H1 (cell line): ENCODE data around the gene ZCCHC18. TPM values are rescaled to one million over a fixed set of nuclear protein-coding genes. Genes with fewer than 3 reads are reported as not detected.

Experiments used
- CTCF ChIA-PET: fragments of 300-600 bp; sonication (Branson Sonifier 250); formaldehyde crosslinking; loops from one replicate; lab custom pipeline; 2021; ENCODE audit not compliant: partially characterized antibody; lab: Charles Lee
- POLR2A ChIA-PET: fragments of 300-600 bp; sonication (Branson Sonifier 250); formaldehyde crosslinking; loops from one replicate; lab custom pipeline; 2021; ENCODE audit warnings: inconsistent platforms; ENCODE audit not compliant: partially characterized antibody; lab: Charles Lee
- DNase-seq, 2 experiments: peaks; one replicate each; pipeline versions ENCODE4 v3.0.0 to v3.0.0-alpha.2; 2010 to 2022; ENCODE audit warnings: low spot score in 2 of 2, low read depth in 1 of 2, mixed read lengths in 1 of 2
- FAIRE-seq: peaks from 2 replicates; lab custom pipeline; 2011; peaks lifted over from hg19 to GRCh38; lab: Jason Lieb, UNC
- H2AFZ ChIP-seq: 2 replicates; pipeline ENCODE4 v1.8.1; 2012; ENCODE audit warnings: low read length, inconsistent platforms
- H2AK5ac ChIP-seq: 2 replicates; pipeline ENCODE4 v1.6.1; 2013; ENCODE audit warnings: low read depth, low read length
- H2BK120ac ChIP-seq: replicated peaks from 2 replicates; pipeline ENCODE3; 2013; ENCODE audit warnings: low read depth, low read length, inconsistent platforms
- H2BK12ac ChIP-seq: 2 replicates; pipeline ENCODE4 v1.6.1; 2013; ENCODE audit warnings: low read depth, low read length
- H2BK15ac ChIP-seq: 2 replicates; pipeline ENCODE4 v1.6.1; 2013; ENCODE audit warnings: low read length
- H2BK20ac ChIP-seq: 2 replicates; pipeline ENCODE4 v1.6.1; 2013; ENCODE audit warnings: low read length
- H2BK5ac ChIP-seq: 2 replicates; pipeline ENCODE4 v1.6.1; 2013; ENCODE audit warnings: low read depth, low read length
- H3K14ac ChIP-seq: 2 replicates; pipeline ENCODE4 v1.6.1; 2013; ENCODE audit warnings: inconsistent platforms; ENCODE audit not compliant: insufficient read length
- H3K18ac ChIP-seq: 2 replicates; pipeline ENCODE4 v1.6.1; 2013; ENCODE audit warnings: low read length; ENCODE audit errors: extremely low read depth
- H3K23ac ChIP-seq: 2 replicates; pipeline ENCODE4 v1.6.1; 2013; ENCODE audit warnings: inconsistent platforms; ENCODE audit not compliant: insufficient read length
- H3K23me2 ChIP-seq: 2 replicates; pipeline ENCODE4 v1.6.1; 2013; ENCODE audit warnings: low read depth, low read length
- H3K27ac ChIP-seq: 2 replicates; pipeline ENCODE4 v1.6.1; 2011; ENCODE audit warnings: low read depth, low read length, inconsistent platforms
- H3K27me3 ChIP-seq, 4 experiments: replicated peaks in 1 of 4; 1 replicate in 1 of 4; 2 replicates in 3 of 4; pipeline versions ENCODE4 v1.6.1 to v1.8.1; 2011 to 2013; ENCODE audit warnings: low read length in 3 of 4, mild to moderate bottlenecking in 3 of 4, inconsistent platforms in 2 of 4, mixed read lengths in 2 of 4, moderate library complexity in 1 of 4; ENCODE audit not compliant: control insufficient read depth in 3 of 4, insufficient read depth in 3 of 4; ENCODE audit errors: extremely low read depth in 1 of 4
- H3K36me3 ChIP-seq, 4 experiments: 2 replicates each; pipeline versions ENCODE4 v1.6.1 to v1.8.1; 2011 to 2013; ENCODE audit warnings: mild to moderate bottlenecking in 4 of 4, low read length in 3 of 4, moderate library complexity in 2 of 4, control low read depth in 1 of 4, inconsistent platforms in 1 of 4; ENCODE audit not compliant: insufficient read depth in 4 of 4, control insufficient read depth in 2 of 4
- H3K4ac ChIP-seq: replicated peaks from 2 replicates; pipeline ENCODE3; 2013; ENCODE audit warnings: low read length, low read depth, mixed read lengths, inconsistent platforms; ENCODE audit not compliant: insufficient read length
- H3K4me1 ChIP-seq, 4 experiments: replicated peaks in 1 of 4; 1 replicate in 1 of 4; 2 replicates in 3 of 4; pipeline versions ENCODE4 v1.6.1 to v1.8.1; 2011 to 2013; ENCODE audit warnings: low read length in 3 of 4, inconsistent platforms in 2 of 4, mixed read lengths in 1 of 4; ENCODE audit not compliant: insufficient read depth in 4 of 4, control insufficient read depth in 3 of 4
- H3K4me2 ChIP-seq, 2 experiments: 2 replicates each; pipeline versions ENCODE4 v1.6.1 to v1.8.1; 2011 to 2013; ENCODE audit warnings: low read depth in 2 of 2, low read length in 2 of 2, control low read depth in 1 of 2, inconsistent platforms in 1 of 2, mild to moderate bottlenecking in 1 of 2; ENCODE audit not compliant: insufficient read depth in 1 of 2
- H3K4me3 ChIP-seq, 4 experiments: fragments of 200-600, 300-600 bp in 1 of 4; sonication (generic), shearing (Covaris generic), sonication (Bioruptor Twin) in 1 of 4; 2 replicates each; pipeline versions ENCODE4 v1.5.1 to v1.8.1; 2011 to 2016; ENCODE audit warnings: low read length in 4 of 4, low read depth in 3 of 4, control low read depth in 2 of 4, inconsistent platforms in 2 of 4, mild to moderate bottlenecking in 2 of 4, mixed read lengths in 1 of 4, moderate library complexity in 1 of 4; ENCODE audit not compliant: insufficient read depth in 2 of 4; ENCODE audit errors: extremely low read depth in 1 of 4
- H3K56ac ChIP-seq: replicated peaks from 2 replicates; pipeline ENCODE3; 2013; ENCODE audit warnings: low read depth, mild to moderate bottlenecking, mixed read lengths, low read length, inconsistent platforms; ENCODE audit not compliant: insufficient read length
- H3K79me1 ChIP-seq: 2 replicates; pipeline ENCODE4 v1.6.1; 2013; ENCODE audit warnings: low read depth, low read length, control low read depth
- H3K79me2 ChIP-seq, 2 experiments: 2 replicates each; pipeline versions ENCODE4 v1.6.1 to v1.8.1; 2012 to 2013; ENCODE audit warnings: low read length in 2 of 2, mild to moderate bottlenecking in 2 of 2, inconsistent platforms in 1 of 2; ENCODE audit not compliant: insufficient read depth in 2 of 2, control insufficient read depth in 1 of 2
- H3K9ac ChIP-seq, 4 experiments: replicated peaks in 1 of 4; 1 replicate in 1 of 4; 2 replicates in 3 of 4; pipeline versions ENCODE4 v1.6.1 to v1.8.1; 2011 to 2013; ENCODE audit warnings: low read depth in 3 of 4, low read length in 3 of 4, control low read depth in 2 of 4, mild to moderate bottlenecking in 2 of 4, moderate library complexity in 2 of 4, inconsistent platforms in 1 of 4; ENCODE audit errors: extremely low read depth in 1 of 4
- H3K9me3 ChIP-seq, 2 experiments: 2 replicates each; pipeline versions ENCODE4 v1.6.1 to v1.8.1; 2012 to 2013; ENCODE audit warnings: mild to moderate bottlenecking in 2 of 2, moderate library complexity in 2 of 2, control low read depth in 1 of 2, inconsistent platforms in 1 of 2, low read depth in 1 of 2, low read length in 1 of 2, mixed read lengths in 1 of 2; ENCODE audit not compliant: insufficient read depth in 2 of 2
- H4K20me1 ChIP-seq, 2 experiments: replicated peaks in 1 of 2; 2 replicates each; pipeline versions ENCODE3 to v1.8.1; 2011 to 2013; ENCODE audit warnings: inconsistent platforms in 2 of 2, low read length in 2 of 2, mild to moderate bottlenecking in 1 of 2; ENCODE audit not compliant: insufficient read depth in 2 of 2, control insufficient read depth in 1 of 2
- H4K5ac ChIP-seq: 2 replicates; pipeline ENCODE4 v1.6.1; 2013; ENCODE audit warnings: low read length, low read depth, mixed read lengths, inconsistent platforms; ENCODE audit not compliant: insufficient read length
- H4K8ac ChIP-seq: 2 replicates; pipeline ENCODE4 v1.8.0; 2013; ENCODE audit warnings: mild to moderate bottlenecking, moderate library complexity, low read length, inconsistent platforms; ENCODE audit not compliant: insufficient read depth; ENCODE audit errors: extremely low read depth
- H4K91ac ChIP-seq: replicated peaks from 2 replicates; pipeline ENCODE3; 2013; ENCODE audit warnings: low read length, mixed read lengths, inconsistent platforms; ENCODE audit not compliant: insufficient read length
- BRCA1 ChIP-seq: IDR thresholded peaks from 2 replicates; pipeline ENCODE4 v1.6.1; 2012; ENCODE audit warnings: low read depth, low read length, improper control_type of control experiment
- CBX5 ChIP-seq: fragments of 300-800, 300-1000 bp; sonication (generic); IDR thresholded peaks from 2 replicates; pipeline ENCODE4 v1.7.1; 2016; ENCODE audit warnings: antibody characterized with exemption, low read length, low read depth
- CHD2 ChIP-seq: IDR thresholded peaks from 2 replicates; pipeline ENCODE4 v1.6.1; 2012; ENCODE audit warnings: low read length, improper control_type of control experiment
- CREB1 ChIP-seq: IDR thresholded peaks from 2 replicates; pipeline ENCODE4 v1.6.1; 2012; ENCODE audit warnings: inconsistent platforms
- CTBP2 ChIP-seq: IDR thresholded peaks from 2 replicates; pipeline ENCODE4 v1.7.0; 2011; ENCODE audit warnings: borderline replicate concordance, mild to moderate bottlenecking, moderate library complexity, mixed read lengths, low read length; ENCODE audit not compliant: insufficient read depth, insufficient read length
- KDM5A ChIP-seq: fragments of 200-600 bp; IDR thresholded peaks from 2 replicates; pipeline ENCODE4 v1.7.1; 2012; ENCODE audit warnings: mild to moderate bottlenecking, low read length, inconsistent platforms, mixed read lengths
- POLR2AphosphoS5 ChIP-seq: IDR thresholded peaks from 2 replicates; pipeline ENCODE4 v1.6.1; 2011; ENCODE audit warnings: low read depth, low read length
- POU5F1 ChIP-seq: IDR thresholded peaks from 2 replicates; pipeline ENCODE4 v1.6.1; 2011; ENCODE audit warnings: low read depth, mild to moderate bottlenecking, low read length, moderate library complexity
- RXRA ChIP-seq: IDR thresholded peaks from 2 replicates; pipeline ENCODE4 v1.6.1; 2011; ENCODE audit warnings: low read depth, mild to moderate bottlenecking, low read length, moderate library complexity; ENCODE audit not compliant: insufficient read depth
- SIN3A ChIP-seq, 2 experiments: IDR thresholded peaks in 1 of 2; conservative IDR thresholded peaks in 1 of 2; 2 replicates each; pipeline ENCODE4 v1.6.1; 2011 to 2012; ENCODE audit warnings: low read length in 2 of 2, improper control_type of control experiment in 1 of 2, low read depth in 1 of 2, mild to moderate bottlenecking in 1 of 2
- SIRT6 ChIP-seq: IDR thresholded peaks from one replicate; pipeline ENCODE4 v1.7.1; 2012; ENCODE audit warnings: low read length, inconsistent platforms
- WGBS, 2 experiments: shearing (Covaris generic) in 1 of 2; methylation state at CpG; one replicate each; pipeline versions ENCODE4 v1.1.6 to v1.1.7; 2013 to 2015; ENCODE audit warnings: low lambda C conversion rate in 2 of 2, mixed read lengths in 2 of 2, inconsistent platforms in 1 of 2, low coverage in 1 of 2, missing lambda C conversion rate in 1 of 2; ENCODE audit not compliant: insufficient replicate concordance in 2 of 2, insufficient coverage in 1 of 2, insufficient read length in 1 of 2; ENCODE audit errors: extremely low coverage in 1 of 2, missing lambda C conversion rate in 1 of 2; 5-methylcytosine and 5-hydroxymethylcytosine counted together
- polyA plus RNA-seq, 7 experiments: library from polyadenylated mRNA; depleted of rRNA in 3 of 7; stranded (reverse) in 5 of 7; unstranded in 2 of 7; fragments of >200 nt in 5 of 7; fragments of 200-250 nt in 2 of 7; gene quantifications; 1 replicate in 5 of 7; 2 replicates in 1 of 7; 4 replicates in 1 of 7; pipeline versions ENCODE4 v1.2.1 to v1.2.3, GENCODE V29; 2011 to 2013; ENCODE audit warnings: missing spikeins in 2 of 7, mixed read lengths in 2 of 7
- total RNA-seq: library from RNA; stranded (reverse); fragmentation: NEBNext Ultra II Directional; extraction: Animal tissue kit (Norgen Biotek cat#: 25700); gene quantifications from 2 replicates; pipeline ENCODE4 v1.2.1, GENCODE V29; 2021

The ZCCHC18 gene
- total and polyA plus RNA-seq, 2 of the 8 experiments (the other 6 are each of a cell fraction or from before 2014, with no cell fraction given) = 3.7 to 8.8 TPM

GRCh38 chrX:104130808-104131207 lies 18.5 kb downstream of the ZCCHC18 start:
- no peak overlapping the region for H2BK15ac ChIP-seq
- no peak overlapping the region for H3K27ac ChIP-seq
- H3K18ac ChIP-seq = no peak overlapping the region
- FAIRE-seq (no peak), DNase-seq (no peak)
- no peak overlapping the region for H3K4ac ChIP-seq
- H2BK120ac ChIP-seq = no peak overlapping the region
- no peaks in the 10 kb centered on the region for H3K4me1 ChIP-seq
- H3K14ac ChIP-seq = no peak overlapping the region
- no peaks in the 10 kb centered on the region for H3K36me3 ChIP-seq
- no peak overlapping the region for H3K56ac ChIP-seq
- no peak overlapping the region for H4K5ac ChIP-seq
- no peaks in the 10 kb centered on the region for H3K27me3 ChIP-seq
- H2BK12ac ChIP-seq = no peak overlapping the region
- H2BK5ac ChIP-seq = no peak overlapping the region
- ChIA-PET CTCF (interaction anchor here (1.1 to 1.5 kb wide), 2 partner anchors 30 to 213 kb away, joined by 3 read pairs; no protein-coding TSS in a partner anchor), POLR2A (no interaction called here)
- no peak overlapping the region for H4K8ac ChIP-seq
- no peak overlapping the region for H3K4me2 ChIP-seq
- no peak overlapping the region for H2BK20ac ChIP-seq
- no peak overlapping the region for H3K9ac ChIP-seq
- H3K23ac ChIP-seq = no peak overlapping the region
- H3K9me3 ChIP-seq = no peaks in the 10 kb centered on the region
- H4K91ac ChIP-seq = no peak overlapping the region
- TF ChIP-seq BRCA1 (no peak), POLR2AphosphoS5 (no peak), CTBP2 (no peak), SIN3A (conservative IDR thresholded peaks at IDR 0.05 in 1 of 2, IDR thresholded peaks at IDR 0.05 in 1 of 2; ENCODE audit: low read depth in 1 of 2, low read length in 2 of 2) (no peak), POU5F1 (no peak), CBX5 (no peak), SIRT6 (no peak), RXRA (no peak), CREB1 (no peak), KDM5A (no peak), CHD2 (no peak)
- no peaks in the 10 kb centered on the region for H3K23me2 ChIP-seq
- H2AFZ ChIP-seq = no peak overlapping the region
- H3K4me3 ChIP-seq = no peak overlapping the region
- no peak overlapping the region for H2AK5ac ChIP-seq
- WGBS, 2 experiments = 87% methylated on average over 6 of the region's 6 CpGs; no CpG with 5 or more reads in 1 of the 2 experiments
- H3K79me2 ChIP-seq = no peaks in the 10 kb centered on the region
- H3K79me1 ChIP-seq = no peaks in the 10 kb centered on the region
- H4K20me1 ChIP-seq = no peaks in the 10 kb centered on the region
